Astrocyte of the cerebellum (primary cell): Measurements from ENCODE around the gene IL17RB.

ENCODE experiments used
- DNase-seq: peaks from one replicate; pipeline ENCODE4 v3.0.0-alpha.2; 2011; ENCODE audit warnings: low read depth
- H3K4me3 ChIP-seq: 2 replicates; pipeline ENCODE4 v1.5.1; 2011; ENCODE audit warnings: mild to moderate bottlenecking, low read depth, low read length, moderate library complexity
- in situ Hi-C: cut with HindIII; loops from 2 replicates; pipeline ENCODE4 v1.10.0; 2017; ENCODE audit warnings: low sequenced_read_pairs
- TF ChIP-seq, protein P1 (sequence below): IDR thresholded peaks from 2 replicates; pipeline ENCODE4 v1.5.1; 2012; ENCODE audit warnings: low read length, low read depth, moderate library complexity, mild to moderate bottlenecking; ENCODE audit errors: missing control alignments

The IL17RB gene

GRCh38 chr3:53803124-53803815, 43.1 kb upstream of the IL17RB start:
- in situ Hi-C loops = no loop called here
- TF ChIP-seq, protein P1, sequence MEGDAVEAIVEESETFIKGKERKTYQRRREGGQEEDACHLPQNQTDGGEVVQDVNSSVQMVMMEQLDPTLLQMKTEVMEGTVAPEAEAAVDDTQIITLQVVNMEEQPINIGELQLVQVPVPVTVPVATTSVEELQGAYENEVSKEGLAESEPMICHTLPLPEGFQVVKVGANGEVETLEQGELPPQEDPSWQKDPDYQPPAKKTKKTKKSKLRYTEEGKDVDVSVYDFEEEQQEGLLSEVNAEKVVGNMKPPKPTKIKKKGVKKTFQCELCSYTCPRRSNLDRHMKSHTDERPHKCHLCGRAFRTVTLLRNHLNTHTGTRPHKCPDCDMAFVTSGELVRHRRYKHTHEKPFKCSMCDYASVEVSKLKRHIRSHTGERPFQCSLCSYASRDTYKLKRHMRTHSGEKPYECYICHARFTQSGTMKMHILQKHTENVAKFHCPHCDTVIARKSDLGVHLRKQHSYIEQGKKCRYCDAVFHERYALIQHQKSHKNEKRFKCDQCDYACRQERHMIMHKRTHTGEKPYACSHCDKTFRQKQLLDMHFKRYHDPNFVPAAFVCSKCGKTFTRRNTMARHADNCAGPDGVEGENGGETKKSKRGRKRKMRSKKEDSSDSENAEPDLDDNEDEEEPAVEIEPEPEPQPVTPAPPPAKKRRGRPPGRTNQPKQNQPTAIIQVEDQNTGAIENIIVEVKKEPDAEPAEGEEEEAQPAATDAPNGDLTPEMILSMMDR = no peak
- no peak overlapping the region for H3K4me3 ChIP-seq
- DNase-seq = no peak

- no peak overlapping the region for H3K4me3 ChIP-seq
- TF ChIP-seq, protein P1 = no peak
- DNase-seq = no peak
- in situ Hi-C loops = no loop called here
Observed at GRCh38 chr3:53803816-53804695, 42.3 kb upstream of the IL17RB start.

- H3K4me3 ChIP-seq = no peak overlapping the region
- DNase-seq = peak; percentile 15
- TF ChIP-seq, protein P1 = no peak
- in situ Hi-C loops = no loop called here
Observed at GRCh38 chr3:53804697-53805462, 41.5 kb upstream of the IL17RB start.

GRCh38 chr3:53805463-53806159, 40.8 kb upstream of the IL17RB start:
- DNase-seq = no peak
- H3K4me3 ChIP-seq = no peak overlapping the region
- in situ Hi-C loops = no loop called here
- TF ChIP-seq, protein P1 = no peak

- no peak overlapping the region for H3K4me3 ChIP-seq
- TF ChIP-seq, protein P1 = no peak
- peak; percentile 23 for DNase-seq
- in situ Hi-C loops = no loop called here
Observed at GRCh38 chr3:53806182-53807116, 39.9 kb upstream of the IL17RB start.
